OCI-LY1 (cell line): Measurements from ENCODE around the gene GRIK3.

Source experiments
- H2AFZ ChIP-seq: fragments of 200-600 bp; sonication (generic), shearing (Covaris generic); 2 replicates; pipeline ENCODE4 v1.6.0; 2014; ENCODE audit warnings: antibody characterized with exemption, mild to moderate bottlenecking, low read length
- H3F3A ChIP-seq: fragments of 200-600 bp; sonication (generic), shearing (Covaris generic); 2 replicates; pipeline ENCODE4 v1.6.0; 2014; ENCODE audit warnings: mild to moderate bottlenecking, antibody characterized with exemption, low read length, moderate library complexity; ENCODE audit not compliant: insufficient read depth
- H3K27ac ChIP-seq: fragments of 200-600 bp; sonication (generic); 2 replicates; pipeline ENCODE4 v1.5.1; 2014; ENCODE audit warnings: low read length, mixed run types, mild to moderate bottlenecking, low read depth; ENCODE audit not compliant: poor library complexity, severe bottlenecking
- H3K27me3 ChIP-seq: fragments of 200-600 bp; sonication (generic); 2 replicates; pipeline ENCODE4 v1.6.0; 2014; ENCODE audit warnings: antibody characterized with exemption, mild to moderate bottlenecking, low read length, moderate library complexity; ENCODE audit not compliant: insufficient read depth
- H3K36me3 ChIP-seq: fragments of 200-600 bp; sonication (generic); 2 replicates; pipeline ENCODE4 v1.6.1; 2014; ENCODE audit warnings: mild to moderate bottlenecking, antibody characterized with exemption, low read length, moderate library complexity, mixed read lengths; ENCODE audit not compliant: insufficient read depth
- H3K4me1 ChIP-seq: fragments of 200-600 bp; sonication (generic); 2 replicates; pipeline ENCODE4 v1.5.1; 2014; ENCODE audit warnings: mild to moderate bottlenecking, low read length, moderate library complexity; ENCODE audit not compliant: insufficient read depth, severe bottlenecking
- H3K4me2 ChIP-seq: fragments of 200-600 bp; sonication (generic), shearing (Covaris generic); 2 replicates; pipeline ENCODE4 v1.6.1; 2014; ENCODE audit warnings: low read length
- H3K4me3 ChIP-seq: fragments of 200-600 bp; sonication (generic); 2 replicates; pipeline ENCODE4 v1.5.1; 2014; ENCODE audit warnings: low read length, low read depth, mild to moderate bottlenecking, mixed read lengths; ENCODE audit not compliant: poor library complexity, severe bottlenecking
- H3K79me2 ChIP-seq: fragments of 200-600 bp; shearing (Covaris generic); 2 replicates; pipeline ENCODE4 v1.6.1; 2016; ENCODE audit warnings: mixed run types, low read length, mixed read lengths; ENCODE audit not compliant: insufficient read depth
- H3K9ac ChIP-seq: fragments of 200-600 bp; sonication (generic), shearing (Covaris generic); 2 replicates; pipeline ENCODE4 v1.6.1; 2014; ENCODE audit warnings: mild to moderate bottlenecking, low read length, mixed read lengths
- H3K9me2 ChIP-seq: fragments of 200-600 bp; sonication (generic), shearing (Covaris generic); 2 replicates; pipeline ENCODE4 v1.6.1; 2014; ENCODE audit warnings: low read depth, mild to moderate bottlenecking, low read length, mixed read lengths
- H3K9me3 ChIP-seq: fragments of 200-600 bp; shearing (Covaris generic); 2 replicates; pipeline ENCODE4 v1.6.1; 2014; ENCODE audit warnings: low read length, mixed read lengths
- H4K20me1 ChIP-seq: fragments of 200-600 bp; sonication (generic), shearing (Covaris generic); 2 replicates; pipeline ENCODE4 v1.6.0; 2016; ENCODE audit warnings: mild to moderate bottlenecking, low read length; ENCODE audit not compliant: insufficient read depth
- CTCF ChIP-seq: fragments of 200-600 bp; sonication (generic), shearing (Covaris generic); IDR thresholded peaks from 2 replicates; pipeline ENCODE4 v1.5.1; 2017; ENCODE audit warnings: mild to moderate bottlenecking, antibody characterized with exemption, low read length, moderate library complexity, mixed read lengths
- EZH2 ChIP-seq: fragments of 200-600 bp; sonication (generic), shearing (Covaris generic); IDR thresholded peaks from 2 replicates; pipeline ENCODE4 v1.8.0; 2017; ENCODE audit warnings: borderline replicate concordance, mixed run types, mild to moderate bottlenecking, antibody characterized with exemption, low read length, moderate library complexity, mixed read lengths

The GRIK3 gene

GRCh38 chr1:36874271-36875060, 159.8 kb downstream of the GRIK3 start:
- Histone ChIP-seq H2AFZ (no peak overlapping the region), H3K9me2 (no peaks in the 10 kb centered on the region), H3F3A (no peaks in the 10 kb centered on the region), H3K79me2 (no peaks in the 10 kb centered on the region), H3K4me2 (no peak overlapping the region), H3K27me3 (no peaks in the 10 kb centered on the region), H3K9me3 (no peaks in the 10 kb centered on the region), H3K4me3 (no peak overlapping the region), H3K27ac (no peak overlapping the region), H3K4me1 (no peaks in the 10 kb centered on the region), H3K9ac (no peak overlapping the region), H4K20me1 (no peaks in the 10 kb centered on the region), H3K36me3 (no peaks in the 10 kb centered on the region)
- TF ChIP-seq EZH2 = no peak
- TF ChIP-seq CTCF = no peak

- no peaks in the 10 kb centered on the region for H3K79me2 ChIP-seq
- no peak overlapping the region for H3K4me2 ChIP-seq
- H2AFZ ChIP-seq = no peak overlapping the region
- H3K4me1 ChIP-seq = no peaks in the 10 kb centered on the region
- H3K9ac ChIP-seq = no peak overlapping the region
- TF ChIP-seq EZH2 = no peak
- H3K27ac ChIP-seq = no peak overlapping the region
- H3K9me2 ChIP-seq = no peaks in the 10 kb centered on the region
- no peaks in the 10 kb centered on the region for H3K27me3 ChIP-seq
- H3K4me3 ChIP-seq = no peak overlapping the region
- no peaks in the 10 kb centered on the region for H3F3A ChIP-seq
- no peaks in the 10 kb centered on the region for H3K9me3 ChIP-seq
- no peaks in the 10 kb centered on the region for H3K36me3 ChIP-seq
- no peaks in the 10 kb centered on the region for H4K20me1 ChIP-seq
Measured at GRCh38 chr1:36872858-36873257, 161.5 kb downstream of the GRIK3 start.

GRCh38 chr1:36872126-36872754, 162.1 kb downstream of the GRIK3 start:
- no peaks in the 10 kb centered on the region for H3K4me1 ChIP-seq
- H3K9me2 ChIP-seq = no peaks in the 10 kb centered on the region
- H3K9ac ChIP-seq = no peak overlapping the region
- H2AFZ ChIP-seq = no peak overlapping the region
- H4K20me1 ChIP-seq = no peaks in the 10 kb centered on the region
- no peaks in the 10 kb centered on the region for H3K36me3 ChIP-seq
- no peak overlapping the region for H3K4me2 ChIP-seq
- no peak overlapping the region for H3K4me3 ChIP-seq
- TF ChIP-seq EZH2 (no peak), CTCF (no peak)
- no peaks in the 10 kb centered on the region for H3K9me3 ChIP-seq
- no peaks in the 10 kb centered on the region for H3K79me2 ChIP-seq
- no peak overlapping the region for H3K27ac ChIP-seq
- no peaks in the 10 kb centered on the region for H3F3A ChIP-seq
- H3K27me3 ChIP-seq = no peaks in the 10 kb centered on the region
